Right lobe of liver (tissue), 6 donors: ENCODE measurements around the gene CA7. TPM values are rescaled to one million over a fixed set of nuclear protein-coding genes. Genes with fewer than 3 reads are reported as not detected.

Experiments used
- ATAC-seq, 4 donors: fragments of 200-7000 bp; cut with Tn5 transposase; one replicate each; pipeline ENCODE4 v1.9.1; 2020; ENCODE audit warnings: mild to moderate bottlenecking in 4 of 4, moderate library complexity in 4 of 4
- DNase-seq, 3 donors: peaks; one replicate each; pipeline ENCODE4 v3.0.0-alpha.2; 2020
- H3K27ac ChIP-seq, 3 donors: fragments of 200-600 bp; one replicate each; pipeline ENCODE4 v1.8.0; 2022
- H3K27me3 ChIP-seq, 2 donors: fragments of 200-600 bp; one replicate each; pipeline ENCODE4 v1.8.0; 2022
- H3K36me3 ChIP-seq, 4 donors: fragments of 200-600 bp; sonication (generic) in 1 of 4; one replicate each; pipeline versions ENCODE4 v1.5.1 to v1.8.0; 2017 to 2022; ENCODE audit warnings: control low read depth in 1 of 4
- H3K4me1 ChIP-seq, 4 donors: fragments of 200-600 bp; sonication (generic) in 1 of 4; one replicate each; pipeline versions ENCODE4 v1.5.1 to v1.8.0; 2017 to 2022; ENCODE audit warnings: control low read depth in 1 of 4
- H3K4me3 ChIP-seq, 3 donors: fragments of 200-600 bp; one replicate each; pipeline ENCODE4 v1.8.0; 2022
- H3K9me3 ChIP-seq, 4 donors: fragments of 200-600 bp; sonication (generic) in 1 of 4; one replicate each; pipeline versions ENCODE4 v1.5.1 to v1.8.0; 2017 to 2022; ENCODE audit warnings: control low read depth in 1 of 4
- POLR2A ChIP-seq: fragments of 450-650 bp; IDR thresholded peaks from one replicate; pipeline ENCODE4 v1.6.1; 2017; ENCODE audit warnings: antibody characterized with exemption, mild to moderate bottlenecking
- WGBS: methylation state at CpG from one replicate; pipeline ENCODE4 v1.1.6; 2018; ENCODE audit warnings: low coverage, low lambda C conversion rate; ENCODE audit not compliant: insufficient coverage; ENCODE audit errors: missing lambda C conversion rate; 5-methylcytosine and 5-hydroxymethylcytosine counted together
- intact Hi-C, 2 donors: fragments of 100-400 bp; cut with DNase I; formaldehyde crosslinking; loops; one replicate each; pipeline versions ENCODE4 v1.11.2 to v1.14.1; 2022
- total RNA-seq, 6 experiments: library from RNA; depleted of rRNA in 2 of 6; stranded (reverse); fragments of >200 nt in 2 of 6; fragmentation: NEBNext Ultra II Directional in 3 of 6; extraction: Animal tissue kit (Norgen Biotek cat#: 25700) in 3 of 6; gene quantifications; one replicate each; pipeline versions ENCODE4 v1.1.0 to v1.2.4, GENCODE V29; 2016 to 2023
- TF ChIP-seq, protein P1 (sequence below), 4 donors: fragments of 200-600 bp in 3 of 4; fragments of 450-650 bp in 1 of 4; IDR thresholded peaks; one replicate each; pipeline versions ENCODE4 v1.5.1 to v1.8.0; 2016 to 2022; ENCODE audit warnings: antibody characterized with exemption in 4 of 4, mild to moderate bottlenecking in 2 of 4
- donor health status: DM: no; HTN: yes; CAD: no.
- donor health status: DM: no; HTN: no; CAD: no.
- donor health status: DM: no; HTN: no; CAD: no.
- donor health status: DM: no; HTN: yes; CAD: no.
- donor health status: DM: no; HTN: yes; CAD: no.

The CA7 gene
- total RNA-seq, 6 experiments from 2014 or later, result not detected

DNA sequence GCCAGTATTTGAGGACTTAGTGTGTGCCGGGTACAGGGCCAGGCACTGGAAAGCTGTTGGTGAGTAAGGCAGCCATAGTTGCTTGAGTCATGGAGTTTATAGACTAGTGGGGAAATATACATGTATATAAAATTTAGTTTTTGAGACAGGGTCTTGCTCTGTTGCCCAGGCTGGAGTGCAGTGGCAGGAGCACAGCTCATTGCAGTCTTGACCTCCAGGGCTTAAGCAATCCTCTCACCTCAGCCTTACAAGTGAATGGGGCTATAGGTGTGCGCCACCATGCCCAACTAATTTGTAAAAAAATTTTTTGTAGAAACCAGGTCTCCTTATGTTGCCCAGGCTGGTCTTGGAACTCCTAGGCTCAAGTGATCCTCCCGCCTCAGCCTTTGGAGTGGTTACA lies 38.5 kb downstream of the CA7 start:
- intact Hi-C loops, result no loop called here
- TF ChIP-seq, protein P1, sequence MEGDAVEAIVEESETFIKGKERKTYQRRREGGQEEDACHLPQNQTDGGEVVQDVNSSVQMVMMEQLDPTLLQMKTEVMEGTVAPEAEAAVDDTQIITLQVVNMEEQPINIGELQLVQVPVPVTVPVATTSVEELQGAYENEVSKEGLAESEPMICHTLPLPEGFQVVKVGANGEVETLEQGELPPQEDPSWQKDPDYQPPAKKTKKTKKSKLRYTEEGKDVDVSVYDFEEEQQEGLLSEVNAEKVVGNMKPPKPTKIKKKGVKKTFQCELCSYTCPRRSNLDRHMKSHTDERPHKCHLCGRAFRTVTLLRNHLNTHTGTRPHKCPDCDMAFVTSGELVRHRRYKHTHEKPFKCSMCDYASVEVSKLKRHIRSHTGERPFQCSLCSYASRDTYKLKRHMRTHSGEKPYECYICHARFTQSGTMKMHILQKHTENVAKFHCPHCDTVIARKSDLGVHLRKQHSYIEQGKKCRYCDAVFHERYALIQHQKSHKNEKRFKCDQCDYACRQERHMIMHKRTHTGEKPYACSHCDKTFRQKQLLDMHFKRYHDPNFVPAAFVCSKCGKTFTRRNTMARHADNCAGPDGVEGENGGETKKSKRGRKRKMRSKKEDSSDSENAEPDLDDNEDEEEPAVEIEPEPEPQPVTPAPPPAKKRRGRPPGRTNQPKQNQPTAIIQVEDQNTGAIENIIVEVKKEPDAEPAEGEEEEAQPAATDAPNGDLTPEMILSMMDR (IDR thresholded peaks at IDR 0.05), result no peak
- ATAC-seq (no peak), DNase-seq (no peak)
- Histone ChIP-seq H3K27ac (no peak overlapping the region), H3K4me1 (peaks cover 0 to 22% (median 0%) of the 10 kb centered on the region in 4 donors), H3K36me3 (peaks cover 0 to 28% (median 2%) of the 10 kb centered on the region in 4 donors), H3K4me3 (no peak overlapping the region), H3K9me3 (no peaks in the 10 kb centered on the region), H3K27me3 (no peaks in the 10 kb centered on the region)
- WGBS, result 96% methylated on average over 2 of the region's 3 CpGs

DNA sequence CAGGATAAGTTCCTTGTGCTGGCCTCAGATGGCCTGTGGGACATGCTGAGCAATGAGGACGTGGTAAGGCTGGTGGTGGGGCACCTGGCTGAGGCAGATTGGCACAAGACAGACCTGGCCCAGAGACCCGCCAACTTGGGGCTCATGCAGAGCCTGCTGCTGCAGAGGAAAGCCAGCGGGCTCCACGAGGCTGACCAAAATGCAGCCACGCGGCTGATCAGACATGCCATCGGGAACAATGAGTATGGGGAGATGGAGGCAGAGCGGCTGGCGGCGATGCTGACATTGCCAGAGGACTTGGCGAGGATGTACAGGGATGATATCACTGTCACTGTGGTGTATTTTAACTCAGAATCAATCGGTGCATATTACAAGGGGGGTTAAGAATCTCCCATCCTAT lies 41.3 kb downstream of the CA7 start:
- intact Hi-C loops, result no loop called here
- Histone ChIP-seq H3K4me3 (no peak overlapping the region), H3K27me3 (no peaks in the 10 kb centered on the region), H3K9me3 (no peaks in the 10 kb centered on the region), H3K36me3 (peaks cover 0 to 28% (median 2%) of the 10 kb centered on the region in 4 donors), H3K4me1 (peaks cover 0 to 16% (median 0%) of the 10 kb centered on the region in 4 donors), H3K27ac (no peak overlapping the region)
- ATAC-seq, result no peak
- WGBS, result 79% methylated on average over 9 of the region's 12 CpGs
- DNase-seq, result peak in 1 of 3 donors; percentile 20
- TF ChIP-seq POLR2A, result no peak
- TF ChIP-seq, protein P1 (IDR thresholded peaks at IDR 0.05), result no peak

DNA sequence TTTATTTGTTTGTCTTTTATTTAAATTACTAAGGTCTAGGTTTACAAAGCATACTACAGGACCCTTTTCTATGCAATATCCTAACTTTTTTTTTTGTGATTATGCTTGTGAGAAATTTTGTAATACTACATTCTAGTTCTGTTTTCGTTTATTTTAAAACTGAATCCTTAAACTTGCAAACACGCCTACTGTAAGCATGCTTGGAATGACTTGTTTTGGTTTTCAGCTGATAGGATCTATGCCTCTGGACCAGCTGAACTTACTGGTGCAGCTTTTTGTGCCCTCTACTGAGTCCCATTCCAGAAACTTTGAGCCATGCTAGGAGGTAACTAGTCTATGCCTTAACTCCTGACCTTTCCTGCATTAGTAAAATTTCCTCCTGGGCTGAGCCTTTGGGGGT lies 42.1 kb downstream of the CA7 start:
- intact Hi-C loops, result no loop called here
- Histone ChIP-seq H3K36me3 (peaks cover 0 to 28% (median 2%) of the 10 kb centered on the region in 4 donors), H3K4me3 (no peak overlapping the region), H3K9me3 (no peaks in the 10 kb centered on the region), H3K4me1 (peaks cover 0 to 14% (median 0%) of the 10 kb centered on the region in 4 donors), H3K27me3 (no peaks in the 10 kb centered on the region), H3K27ac (no peak overlapping the region)
- DNase-seq (no peak), ATAC-seq (no peak)
- WGBS, result 69% methylated on average over 2 of the region's 2 CpGs
- TF ChIP-seq, protein P1 (IDR thresholded peaks at IDR 0.05), result no peak
- TF ChIP-seq POLR2A, result no peak

DNA sequence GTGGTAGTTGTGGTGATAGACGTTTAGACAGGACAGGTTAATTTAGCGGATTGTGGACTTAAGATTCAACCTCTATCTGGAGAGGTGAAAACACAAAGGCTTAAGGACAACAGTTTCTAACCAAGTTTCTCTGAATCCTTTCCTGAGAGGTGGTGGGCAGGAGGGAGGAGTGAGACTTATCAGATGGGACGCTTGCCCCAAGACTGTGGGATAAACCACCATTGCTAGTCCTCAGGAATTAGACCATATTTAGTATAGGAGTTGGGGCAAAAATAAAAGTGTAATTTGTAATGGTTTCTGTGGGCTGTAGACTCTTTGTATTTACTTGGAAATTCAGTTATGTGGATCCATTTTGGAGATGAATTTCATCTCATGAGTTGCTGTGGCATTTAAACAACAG lies 42.7 kb downstream of the CA7 start:
- 71% methylated on average over 3 of the region's 3 CpGs for WGBS
- no peak for DNase-seq
- Histone ChIP-seq H3K27me3 (no peaks in the 10 kb centered on the region), H3K27ac (no peak overlapping the region), H3K4me1 (peaks cover 0 to 10% (median 0%) of the 10 kb centered on the region in 4 donors), H3K4me3 (no peak overlapping the region), H3K36me3 (peaks cover 0 to 28% (median 2%) of the 10 kb centered on the region in 4 donors), H3K9me3 (no peaks in the 10 kb centered on the region)
- TF ChIP-seq, protein P1 (IDR thresholded peaks at IDR 0.05), result no peak
- no peak for TF ChIP-seq POLR2A
- ATAC-seq, result no peak
- intact Hi-C loops, result no loop called here
